PFSK-1 (cell line): ENCODE results near the gene SAP30L.

Experiments used
- POLR2AphosphoS5 ChIP-seq: IDR thresholded peaks from 2 replicates; pipeline ENCODE4 v1.6.1; 2012; ENCODE audit warnings: low read depth, mild to moderate bottlenecking, control low read depth, low read length, moderate library complexity
- REST ChIP-seq, 2 experiments: IDR thresholded peaks; 2 replicates each; pipeline versions ENCODE4 v1.6.1 to v1.8.0; 2011 to 2012; ENCODE audit warnings: low read depth in 2 of 2, low read length in 2 of 2, control low read depth in 1 of 2, inconsistent platforms in 1 of 2, mild to moderate bottlenecking in 1 of 2, moderate library complexity in 1 of 2; ENCODE audit not compliant: insufficient read depth in 1 of 2
- TAF1 ChIP-seq: IDR thresholded peaks from 2 replicates; pipeline ENCODE4 v1.6.1; 2012; ENCODE audit warnings: low read length, control low read depth, borderline replicate concordance; ENCODE audit not compliant: insufficient read depth

GRCh38 chr5:154509784-154510555 is 64.2 kb downstream of the SAP30L start:
- TF ChIP-seq POLR2AphosphoS5 (no peak), TAF1 (no peak), REST (IDR thresholded peaks at IDR 0.05; ENCODE audit: insufficient read depth in 1 of 2, low read depth in 2 of 2, low read length in 2 of 2) (no peak)
